ENCODE data around the gene FBXO47.

FBXO47 gene

GRCh38 chr17:38899421-38899820 lies 67.8 kb downstream of the FBXO47 start:
- DNase-seq = no peak

GRCh38 chr17:38898812-38899348 lies 68.3 kb downstream of the FBXO47 start:
- peak; percentile 93 for DNase-seq

- DNase-seq = peak; percentile 45
Observed at GRCh38 chr17:38898291-38898679, 68.9 kb downstream of the FBXO47 start.

- no peak for DNase-seq
Observed at GRCh38 chr17:38897671-38898290, 69.4 kb downstream of the FBXO47 start.

GRCh38 chr17:38897176-38897575 lies 70.0 kb downstream of the FBXO47 start:
- no peak for DNase-seq

GRCh38 chr17:38896346-38896954 lies 70.8 kb downstream of the FBXO47 start:
- DNase-seq = no peak

GRCh38 chr17:38894276-38894675 lies 72.9 kb downstream of the FBXO47 start:
- no peak for DNase-seq

- peak; percentile 56 for DNase-seq
Observed at GRCh38 chr17:38893607-38894006, 73.6 kb downstream of the FBXO47 start.

GRCh38 chr17:38893113-38893512 lies 74.1 kb downstream of the FBXO47 start:
- DNase-seq = no peak

GRCh38 chr17:38892620-38893019 lies 74.6 kb downstream of the FBXO47 start:
- DNase-seq = no peak

- DNase-seq = no peak
Observed at GRCh38 chr17:38892083-38892482, 75.1 kb downstream of the FBXO47 start.

GRCh38 chr17:38891441-38891840 lies 75.8 kb downstream of the FBXO47 start:
- DNase-seq = no peak

- DNase-seq = no peak
Observed at GRCh38 chr17:38890410-38890746, 76.8 kb downstream of the FBXO47 start.

- no peak for DNase-seq
Observed at GRCh38 chr17:38889745-38890409, 77.3 kb downstream of the FBXO47 start.

- DNase-seq = no peak
Observed at GRCh38 chr17:38888842-38889241, 78.4 kb downstream of the FBXO47 start.

- no peak for DNase-seq
Observed at GRCh38 chr17:38886643-38887010, 80.6 kb downstream of the FBXO47 start.

All from stimulated activated CD4-positive, alpha-beta T cell treated with anti-CD3 and anti-CD28 coated beads, Interleukin-15, amount 100 ng/mL, for 24 hours (primary cell).